ENCODE results near the gene NUP98. TPM values are rescaled to one million over a fixed set of nuclear protein-coding genes. Genes with fewer than 3 reads are reported as not detected.

NUP98 gene
- total and polyA plus RNA-seq, 9 donors = 38.5 to 126 (median 77.6) TPM

DNA sequence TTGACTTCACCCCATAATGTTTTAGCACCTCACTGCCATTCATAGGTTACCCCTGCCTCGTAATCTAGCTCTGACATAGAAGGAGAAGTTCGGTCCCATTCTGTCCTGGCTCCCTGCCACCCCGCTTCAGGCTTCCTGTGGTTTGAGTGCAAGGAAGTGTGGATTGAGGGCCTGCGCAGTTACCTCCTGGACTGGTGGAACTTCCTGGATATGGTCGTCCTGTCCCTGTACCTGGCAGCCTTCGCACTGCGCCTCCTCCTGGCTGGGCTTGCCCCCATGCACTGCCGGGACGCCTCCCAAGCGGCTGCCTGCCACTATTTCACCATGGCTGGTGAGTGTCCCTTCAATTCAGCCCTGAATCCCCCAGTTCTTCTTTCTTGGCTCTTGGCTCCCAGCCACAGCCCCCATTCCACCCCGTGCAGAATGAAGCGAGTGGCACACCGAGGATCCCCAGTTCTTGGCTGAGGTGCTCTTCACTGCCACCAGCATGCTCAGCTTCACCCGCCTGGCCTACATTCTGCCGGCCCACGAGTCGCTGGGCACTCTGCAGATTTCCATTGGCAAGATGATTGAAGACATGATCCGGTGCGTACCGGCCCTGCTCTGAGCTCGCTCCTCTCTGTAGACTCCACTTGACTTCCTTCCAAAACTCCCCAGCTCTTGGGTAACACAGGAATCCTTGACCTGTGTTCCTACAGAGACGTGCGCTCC lies 170.9 kb downstream of the NUP98 start:
- H3K4me3 ChIP-seq = no peak overlapping the region
- no peak for TF ChIP-seq EP300 (IDR thresholded peaks at IDR 0.05)
- TF ChIP-seq, protein P1, sequence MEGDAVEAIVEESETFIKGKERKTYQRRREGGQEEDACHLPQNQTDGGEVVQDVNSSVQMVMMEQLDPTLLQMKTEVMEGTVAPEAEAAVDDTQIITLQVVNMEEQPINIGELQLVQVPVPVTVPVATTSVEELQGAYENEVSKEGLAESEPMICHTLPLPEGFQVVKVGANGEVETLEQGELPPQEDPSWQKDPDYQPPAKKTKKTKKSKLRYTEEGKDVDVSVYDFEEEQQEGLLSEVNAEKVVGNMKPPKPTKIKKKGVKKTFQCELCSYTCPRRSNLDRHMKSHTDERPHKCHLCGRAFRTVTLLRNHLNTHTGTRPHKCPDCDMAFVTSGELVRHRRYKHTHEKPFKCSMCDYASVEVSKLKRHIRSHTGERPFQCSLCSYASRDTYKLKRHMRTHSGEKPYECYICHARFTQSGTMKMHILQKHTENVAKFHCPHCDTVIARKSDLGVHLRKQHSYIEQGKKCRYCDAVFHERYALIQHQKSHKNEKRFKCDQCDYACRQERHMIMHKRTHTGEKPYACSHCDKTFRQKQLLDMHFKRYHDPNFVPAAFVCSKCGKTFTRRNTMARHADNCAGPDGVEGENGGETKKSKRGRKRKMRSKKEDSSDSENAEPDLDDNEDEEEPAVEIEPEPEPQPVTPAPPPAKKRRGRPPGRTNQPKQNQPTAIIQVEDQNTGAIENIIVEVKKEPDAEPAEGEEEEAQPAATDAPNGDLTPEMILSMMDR (IDR thresholded peaks at IDR 0.05) = no peak
- TF ChIP-seq POLR2A (IDR thresholded peaks at IDR 0.05) = no peak

More for the DNA sequence above, 170.9 kb downstream of the NUP98 start:
- DNase-seq = no peak
- Histone ChIP-seq H3K4me1 (ENCODE audit: insufficient read depth) (no peaks in the 10 kb centered on the region), H3K36me3 (no peaks in the 10 kb centered on the region), H3K27ac (no peak overlapping the region), H3K27me3 (no peaks in the 10 kb centered on the region), H3K9me3 (no peaks in the 10 kb centered on the region)
- intact Hi-C loops (cut with DNase I) = no loop called here
- WGBS, 3 donors = 86 to 92% (median 89%) methylated on average over 23 of the region's 23 CpGs

Small RNA genes lying within 50 kb of the gene (small RNA-seq; reads per million reads assigned to genes)
- gene RF00019 (not detected), gene RNU6-1143P (not detected), gene RNU7-50P (not detected)

Other genes starting within 250 kb of the NUP98 start
- 1 to 10 TPM; 1.3 to 6.5 (median 3.8) TPM for gene ART5, start 155.6 kb downstream of the NUP98 start, total RNA-seq
- gene ART5, start 155.6 kb downstream of the NUP98 start, polyA plus RNA-seq = 1 to 10 TPM; 2.8 to 3.1 TPM
- under 1 TPM in 1 of 7 donors, not detected in 6; 0.15 TPM for gene ART1, start 152.4 kb downstream of the NUP98 start, total RNA-seq
- gene ART1, start 152.4 kb downstream of the NUP98 start, polyA plus RNA-seq = not detected
- 1 to 10 TPM in 4 of 7 donors, under 1 TPM in 3; 0.34 to 3.9 (median 1.1) TPM for gene CHRNA10, start 126.2 kb downstream of the NUP98 start, total RNA-seq
- gene CHRNA10, start 126.2 kb downstream of the NUP98 start, polyA plus RNA-seq = under 1 TPM; 0.54 to 0.72 TPM
- gene PGAP2, start 11.0 kb upstream of the NUP98 start, total RNA-seq = 10 to 100 TPM in 5 of 7 donors, 1 to 10 TPM in 2; 7.7 to 17.6 (median 10.9) TPM
- 10 to 100 TPM; 13.1 to 15.3 TPM for gene PGAP2, start 11.0 kb upstream of the NUP98 start, polyA plus RNA-seq
- 10 to 100 TPM; 23.6 to 49.2 (median 39.6) TPM for gene RHOG, start 43.4 kb upstream of the NUP98 start, total RNA-seq
- gene RHOG, start 43.4 kb upstream of the NUP98 start, polyA plus RNA-seq = 10 to 100 TPM; 23.3 to 41.0 TPM
- 10 to 100 TPM; 26.1 to 68.5 (median 58.7) TPM for gene STIM1, start 58.1 kb upstream of the NUP98 start, total RNA-seq
- 10 to 100 TPM; 54.7 to 75.2 TPM for gene STIM1, start 58.1 kb upstream of the NUP98 start, polyA plus RNA-seq

Measured in ovary (tissue), 9 donors.